ENCODE data around the gene RBM28.
"Not testable (repeated sequence)": the region's sequence is repeated elsewhere in the genome, so short reads cannot be mapped to it uniquely, and the experiment has no call there.

Gene RBM28

GRCh38 chr7:128350708-128351295, 7.1 kb upstream of the RBM28 start:
- no peak for DNase-seq (ENCODE audit: low spot score)

GRCh38 chr7:128349466-128349825, 5.7 kb upstream of the RBM28 start:
- DNase-seq (ENCODE audit: low spot score), result no peak

GRCh38 chr7:128347647-128348097, 4.0 kb upstream of the RBM28 start:
- DNase-seq (ENCODE audit: low spot score), result peak; percentile 36

- no peak for DNase-seq (ENCODE audit: low spot score)
These were observed 695 bp upstream of the RBM28 start for GRCh38 chr7:128344431-128344774.

GRCh38 chr7:128341733-128342132, 2.0 kb downstream of the RBM28 start:
- DNase-seq (ENCODE audit: low spot score), result no peak

- DNase-seq (ENCODE audit: low spot score), result no peak
These were observed 8.0 kb downstream of the RBM28 start for GRCh38 chr7:128335730-128336129.

- no peak for DNase-seq (ENCODE audit: low spot score)
These were observed 19.4 kb downstream of the RBM28 start for GRCh38 chr7:128324368-128324680.

- DNase-seq (ENCODE audit: low spot score), result no peak
These were observed 20.0 kb downstream of the RBM28 start for GRCh38 chr7:128323459-128324367.

- no peak for DNase-seq (ENCODE audit: low spot score)
These were observed 20.7 kb downstream of the RBM28 start for GRCh38 chr7:128323040-128323439.

GRCh38 chr7:128322040-128322643, 21.6 kb downstream of the RBM28 start:
- DNase-seq (ENCODE audit: low spot score), result peak; percentile 29

- no peak for DNase-seq (ENCODE audit: low spot score)
These were observed 22.7 kb downstream of the RBM28 start for GRCh38 chr7:128321044-128321422.

- DNase-seq (ENCODE audit: low spot score), result no peak
These were observed 25.0 kb downstream of the RBM28 start for GRCh38 chr7:128318691-128319090.

- DNase-seq (ENCODE audit: low spot score), result no peak
These were observed 32.7 kb downstream of the RBM28 start for GRCh38 chr7:128311013-128311412.

GRCh38 chr7:128310499-128310898, 33.2 kb downstream of the RBM28 start:
- no peak for DNase-seq (ENCODE audit: low spot score)

GRCh38 chr7:128309976-128310375, 33.7 kb downstream of the RBM28 start:
- no peak for DNase-seq (ENCODE audit: low spot score)

- DNase-seq (ENCODE audit: low spot score), result no peak
These were observed 34.6 kb downstream of the RBM28 start for GRCh38 chr7:128309124-128309523.

GRCh38 chr7:128307061-128307460, 36.6 kb downstream of the RBM28 start:
- DNase-seq (ENCODE audit: low spot score), result no peak

- DNase-seq (ENCODE audit: low spot score), result no peak
These were observed 39.5 kb downstream of the RBM28 start for GRCh38 chr7:128304212-128304611.

- DNase-seq (ENCODE audit: low spot score), result no peak
These were observed 40.1 kb downstream of the RBM28 start for GRCh38 chr7:128303643-128304042.

GRCh38 chr7:128303133-128303532, 40.6 kb downstream of the RBM28 start:
- DNase-seq (ENCODE audit: low spot score), result no peak

GRCh38 chr7:128302139-128302538, 41.6 kb downstream of the RBM28 start:
- no peak for DNase-seq (ENCODE audit: low spot score)

GRCh38 chr7:128299109-128299607, 44.5 kb downstream of the RBM28 start:
- DNase-seq (ENCODE audit: low spot score), result no peak

GRCh38 chr7:128298004-128298403, 45.7 kb downstream of the RBM28 start:
- DNase-seq (ENCODE audit: low spot score), result not testable (repeated sequence)

All from kidney capillary endothelial cell (primary cell).